RCC 7860 (cell line): Measurements from ENCODE around the gene KDM4F.
A peak's percentile ranks its signal among the peaks of the same experiment; 100 is the strongest.

Experiments
- DNase-seq: peaks from one replicate; pipeline ENCODE4 v3.0.0-alpha.2; 2015; ENCODE audit warnings: low spot score
- FAIRE-seq: peaks from 2 replicates; lab custom pipeline; 2012; peaks lifted over from hg19 to GRCh38; lab: Jason Lieb, UNC

The KDM4F gene

GRCh38 chr11:95059046-95059445, 9.8 kb downstream of the KDM4F start:
- no peak for DNase-seq
- no peak for FAIRE-seq

DNA sequence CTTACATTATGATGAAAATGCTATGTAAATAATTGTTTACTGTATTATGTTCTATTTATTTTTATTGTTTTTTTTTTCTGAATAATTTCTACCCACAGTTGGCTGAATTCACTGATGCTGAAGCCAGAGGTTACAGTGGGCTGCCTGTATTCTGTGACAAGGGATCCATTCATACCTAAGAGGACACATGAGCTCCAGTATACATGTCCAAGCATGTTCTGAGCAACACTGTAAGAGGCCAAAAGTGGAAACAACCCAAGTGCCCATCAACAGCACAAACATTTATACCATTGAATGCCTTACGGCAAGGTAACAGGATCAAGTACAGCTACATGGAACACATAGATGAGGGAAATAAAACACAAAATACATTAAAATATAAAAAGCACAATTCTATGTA, 16.1 kb downstream of the KDM4F start:
- DNase-seq (no peak), FAIRE-seq (no peak)

DNA sequence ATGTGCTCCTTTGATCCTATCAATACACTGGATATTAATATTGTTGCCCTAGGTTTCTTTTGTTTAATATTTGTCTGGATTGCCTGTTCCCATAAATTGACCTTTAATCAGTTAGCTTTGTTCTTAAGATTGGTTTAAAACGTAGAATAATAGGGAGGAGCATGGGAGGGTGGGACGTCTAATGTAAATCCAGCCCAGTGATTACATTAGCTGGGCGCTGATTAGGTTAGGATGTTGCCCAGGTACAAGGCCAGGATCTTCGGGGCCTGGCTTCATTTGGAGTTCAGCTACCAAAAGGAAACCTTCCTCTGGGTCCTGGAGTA, 17.5 kb downstream of the KDM4F start, which contains the start of gene SRSF8:
SRSF8 (plus strand) TSS at position 204 of the 323 bp plus-strand sequence. CDS start 308 bp downstream, outside the sequence.
- FAIRE-seq (no peak), DNase-seq (no peak)

- peak; percentile 37 for DNase-seq
- no peak for FAIRE-seq
Observed at GRCh38 chr11:95067039-95067840, 18.0 kb downstream of the KDM4F start.

GRCh38 chr11:95067841-95068219, 18.6 kb downstream of the KDM4F start:
- FAIRE-seq (no peak), DNase-seq (no peak)

DNA sequence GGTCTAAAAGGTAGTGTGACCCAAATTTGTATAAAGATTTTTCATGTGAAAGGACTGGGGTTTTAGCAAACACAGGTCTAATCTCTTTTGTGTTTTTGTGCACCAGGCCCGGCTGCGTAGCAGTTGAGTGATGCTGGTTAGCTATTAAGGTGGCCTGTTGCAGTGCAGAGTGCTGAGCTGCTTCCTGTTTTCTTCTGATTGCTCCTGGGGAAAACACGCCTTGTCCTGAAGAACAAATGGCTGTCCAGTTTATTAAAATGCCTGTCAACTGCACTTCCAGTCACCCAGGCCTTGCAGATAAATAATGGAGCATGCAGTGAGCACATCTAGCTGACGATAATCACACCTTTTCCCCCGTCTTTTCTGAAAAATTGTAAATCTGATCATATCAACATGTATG, 19.3 kb downstream of the KDM4F start:
- peak; percentile 91 for DNase-seq
- peak; percentile 81 for FAIRE-seq

GRCh38 chr11:95070471-95070870, 21.2 kb downstream of the KDM4F start:
- FAIRE-seq (no peak), DNase-seq (no peak)

- FAIRE-seq (no peak), DNase-seq (no peak)
Observed at GRCh38 chr11:95072948-95073347, 23.7 kb downstream of the KDM4F start.

- no peak for FAIRE-seq
- DNase-seq: no peak
Observed at GRCh38 chr11:95074792-95075563, 25.8 kb downstream of the KDM4F start.

DNA sequence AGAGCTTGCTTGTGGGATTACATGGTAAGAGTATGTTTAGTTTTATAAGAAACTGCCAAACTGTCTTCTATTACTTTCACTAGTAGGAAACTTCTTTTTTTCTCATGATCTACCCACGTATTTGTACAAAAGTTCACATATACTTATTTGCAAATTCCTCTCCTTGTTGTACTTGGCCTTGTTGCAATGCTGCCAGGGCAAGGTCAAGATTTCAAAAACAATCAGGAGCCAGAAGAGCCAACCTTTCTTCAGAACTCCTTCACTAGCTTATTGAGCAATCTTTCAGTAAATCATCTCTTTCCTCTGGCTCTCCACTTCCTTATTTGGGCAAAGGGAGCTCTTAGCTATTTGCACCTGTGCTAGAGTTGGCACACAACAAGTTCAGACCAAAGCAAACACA, 27.2 kb downstream of the KDM4F start:
- FAIRE-seq: no peak
- no peak for DNase-seq

DNA sequence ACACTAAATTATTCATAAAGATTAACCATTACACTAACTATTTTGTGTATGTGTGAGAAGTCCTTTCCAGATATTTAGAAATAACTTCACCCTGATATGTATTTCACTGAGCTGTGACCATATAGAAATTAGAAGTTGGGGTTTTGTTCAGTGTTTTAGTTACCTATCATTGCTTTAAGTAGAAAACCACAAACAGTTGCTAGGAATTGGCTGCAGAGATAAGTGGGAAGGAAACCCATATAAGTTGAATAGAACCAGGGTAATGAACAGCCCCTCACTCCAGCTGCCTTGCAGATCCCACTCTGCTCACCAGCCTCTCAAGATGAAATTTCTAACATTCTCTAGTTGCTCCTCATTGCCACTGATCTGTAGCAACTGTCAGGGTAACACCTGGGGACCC, 27.8 kb downstream of the KDM4F start:
- DNase-seq (no peak), FAIRE-seq (no peak)

DNA sequence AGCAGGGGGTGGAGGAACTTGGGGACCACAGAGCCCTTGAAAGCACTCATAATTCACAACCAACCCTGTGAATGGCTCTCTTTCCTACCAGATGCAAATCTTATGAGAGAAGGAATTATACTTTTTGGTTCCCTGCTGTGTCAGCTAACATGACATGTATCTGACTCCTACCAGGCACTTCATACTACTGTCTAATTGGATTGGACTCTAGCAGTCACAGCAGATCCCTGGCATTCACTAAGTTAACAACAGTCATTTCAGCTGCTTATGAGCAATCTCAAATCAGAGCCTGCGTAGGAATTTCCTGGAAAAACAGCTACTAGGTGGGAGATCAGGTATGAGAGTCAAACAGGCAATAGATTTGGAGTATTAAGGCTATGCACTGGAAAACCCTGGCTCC, 29.3 kb downstream of the KDM4F start:
- FAIRE-seq: no peak
- no peak for DNase-seq

DNA sequence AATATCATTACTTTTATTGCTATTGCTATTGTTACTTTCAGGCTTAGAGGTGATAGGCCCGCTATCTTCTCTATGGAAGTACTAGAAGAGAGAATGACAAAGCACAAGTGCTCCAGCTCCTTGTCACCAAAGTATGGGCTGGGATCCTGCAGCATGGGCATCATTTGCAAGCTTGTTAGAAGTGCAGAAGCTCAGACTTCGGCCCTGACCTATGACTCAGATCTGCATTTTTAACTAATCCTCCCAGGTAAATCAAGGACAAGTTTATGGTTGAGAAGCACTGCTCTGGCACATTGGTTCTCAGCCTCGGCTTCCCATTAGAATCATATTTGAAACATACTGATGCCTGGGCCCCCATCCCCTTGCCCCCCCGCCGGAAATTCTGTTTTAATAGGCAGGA, 31.8 kb downstream of the KDM4F start:
- DNase-seq (no peak), FAIRE-seq (no peak)

- no peak for FAIRE-seq
- no peak for DNase-seq
Observed at GRCh38 chr11:95081412-95081811, 32.2 kb downstream of the KDM4F start.

DNA sequence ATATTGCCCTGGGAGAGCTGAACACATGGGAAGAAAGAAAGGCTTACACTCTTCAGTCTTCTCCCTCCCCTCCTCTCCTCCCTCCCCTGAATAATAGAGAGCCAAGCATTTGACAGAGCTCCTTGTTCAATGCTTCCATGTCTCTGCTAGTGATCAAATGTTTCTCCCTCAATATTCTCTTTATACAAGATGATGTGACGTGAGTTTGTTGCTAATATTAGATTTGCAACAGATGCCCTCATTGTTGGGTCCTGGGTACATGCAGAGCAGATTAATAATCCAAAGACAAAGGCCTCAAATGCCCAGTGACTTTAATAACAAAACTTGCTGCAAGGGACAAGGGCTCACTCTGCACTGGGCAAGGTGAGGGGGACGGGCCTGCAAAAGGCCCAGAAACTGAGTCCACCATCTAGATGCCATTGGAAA, 33.4 kb downstream of the KDM4F start:
- no peak for DNase-seq
- no peak for FAIRE-seq

- DNase-seq: peak; percentile 32
- FAIRE-seq: no peak
Observed at GRCh38 chr11:95084509-95084908, 35.3 kb downstream of the KDM4F start.

DNA sequence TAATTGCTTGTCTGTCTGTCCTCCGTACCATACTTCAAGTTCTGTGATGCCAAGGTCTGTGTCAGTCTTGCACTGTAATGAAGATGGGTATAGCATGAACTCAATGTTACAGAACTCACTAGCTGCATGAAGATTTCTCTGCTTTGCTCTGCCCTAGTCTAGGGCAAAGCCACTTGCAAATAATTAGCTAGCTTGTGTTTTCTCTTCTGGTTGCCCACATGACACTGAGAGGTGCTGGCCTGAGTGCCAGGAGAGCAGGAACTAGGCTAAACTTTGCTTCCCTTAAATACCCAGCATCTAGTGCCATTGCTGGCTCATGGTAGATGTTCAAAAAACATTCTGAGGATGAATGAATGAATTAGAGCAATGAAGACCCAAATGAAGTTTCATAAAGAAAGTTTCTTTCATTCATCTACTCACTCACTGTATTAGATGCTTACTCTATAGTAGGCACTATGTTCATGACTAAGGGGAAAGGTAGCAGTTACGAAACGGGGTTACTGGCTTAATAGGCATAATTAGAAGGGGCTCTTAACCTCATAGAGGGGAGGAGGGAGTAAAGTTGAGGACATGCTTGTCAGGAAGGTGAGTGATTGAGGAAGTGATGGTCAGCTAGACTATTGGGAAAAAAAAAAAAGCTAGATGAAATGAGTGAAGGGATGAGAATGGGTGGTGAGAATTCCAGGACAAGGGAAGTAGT, 36.0 kb downstream of the KDM4F start:
- FAIRE-seq (no peak), DNase-seq (no peak)

GRCh38 chr11:95086151-95086550, 36.9 kb downstream of the KDM4F start:
- FAIRE-seq (no peak), DNase-seq (no peak)

GRCh38 chr11:95086836-95087570, 37.8 kb downstream of the KDM4F start:
- DNase-seq (no peak), FAIRE-seq (no peak)

GRCh38 chr11:95088946-95089619, 39.9 kb downstream of the KDM4F start:
- FAIRE-seq (no peak), DNase-seq (no peak)
